AG20443 (cell line): ENCODE measurements around the gene SCAMP2.

Source experiments
- DNase-seq: peaks from one replicate; pipeline ENCODE4 v3.0.0; 2012; ENCODE audit warnings: low spot score, mixed read lengths

SCAMP2 gene

GRCh38 chr15:74858369-74858740 is 14.8 kb downstream of the SCAMP2 start:
- DNase-seq: no peak

- DNase-seq: no peak
These were observed 15.3 kb downstream of the SCAMP2 start for GRCh38 chr15:74857671-74858368.

- DNase-seq: no peak
These were observed 16.0 kb downstream of the SCAMP2 start for GRCh38 chr15:74857082-74857655.

GRCh38 chr15:74856537-74856936 is 16.6 kb downstream of the SCAMP2 start:
- DNase-seq: no peak

GRCh38 chr15:74855857-74856256 is 17.3 kb downstream of the SCAMP2 start:
- DNase-seq: no peak

- no peak for DNase-seq
These were observed 18.6 kb downstream of the SCAMP2 start for GRCh38 chr15:74854453-74855022.

GRCh38 chr15:74851960-74852359 is 21.2 kb downstream of the SCAMP2 start:
- DNase-seq: no peak

- no peak for DNase-seq
These were observed 22.8 kb downstream of the SCAMP2 start for GRCh38 chr15:74850393-74850792.

- no peak for DNase-seq
These were observed 25.7 kb downstream of the SCAMP2 start for GRCh38 chr15:74847432-74847831.

GRCh38 chr15:74845581-74845980 is 27.6 kb downstream of the SCAMP2 start:
- DNase-seq: no peak

GRCh38 chr15:74845208-74845568 is 28.0 kb downstream of the SCAMP2 start:
- no peak for DNase-seq

- DNase-seq: no peak
These were observed 28.6 kb downstream of the SCAMP2 start for GRCh38 chr15:74844319-74845207.

- DNase-seq: no peak
These were observed 29.3 kb downstream of the SCAMP2 start for GRCh38 chr15:74843891-74844299.

GRCh38 chr15:74843445-74843828 is 29.7 kb downstream of the SCAMP2 start:
- no peak for DNase-seq

- peak; percentile 99 for DNase-seq
These were observed 30.4 kb downstream of the SCAMP2 start, which contains the start of gene ULK3 for GRCh38 chr15:74842581-74843444. Gene ULK3 (minus strand): TSS chr15:74843156. CDS start chr15:74843105, 51 bp downstream.

GRCh38 chr15:74841891-74842373 is 31.2 kb downstream of the SCAMP2 start:
- DNase-seq: no peak

GRCh38 chr15:74840851-74841775 is 32.1 kb downstream of the SCAMP2 start:
- no peak for DNase-seq

GRCh38 chr15:74839526-74840395 is 33.4 kb downstream of the SCAMP2 start:
- no peak for DNase-seq
